Stimulated activated naive CD8-positive, alpha-beta T cell treated with anti-CD3 and anti-CD28 coated beads, Interleukin-15, amount 100 ng/mL, for 72 hours (primary cell): ENCODE measurements around the gene LSR.

Source experiments
- ATAC-seq: fragments of 150-1000 bp; cut with Tn5 transposase; 2 replicates; pipeline ENCODE4 v1.10.0; 2021; ENCODE audit warnings: mild to moderate bottlenecking, moderate library complexity
- DNase-seq, 2 donors: peaks; one replicate each; pipeline ENCODE4 v3.0.0; 2021 to 2022
- H3K27ac Mint-ChIP-seq, 2 donors: one replicate each; pipeline ENCODE4 v1.8.0; 2022; ENCODE audit warnings: mild to moderate bottlenecking in 2 of 2, mixed read lengths in 2 of 2, moderate library complexity in 2 of 2
- H3K27me3 Mint-ChIP-seq: one replicate; pipeline ENCODE4 v1.8.0; 2022; ENCODE audit warnings: mixed read lengths
- H3K4me1 Mint-ChIP-seq: one replicate; pipeline ENCODE4 v1.8.0; 2022; ENCODE audit warnings: mild to moderate bottlenecking, mixed read lengths
- H3K4me3 Mint-ChIP-seq, 2 donors: one replicate each; pipeline ENCODE4 v1.8.0; 2022; ENCODE audit warnings: mild to moderate bottlenecking in 2 of 2, mixed read lengths in 2 of 2, moderate library complexity in 1 of 2
- H3K9me3 Mint-ChIP-seq, 2 donors: one replicate each; pipeline ENCODE4 v1.8.0; 2022; ENCODE audit warnings: mixed read lengths in 2 of 2

Gene LSR

DNA sequence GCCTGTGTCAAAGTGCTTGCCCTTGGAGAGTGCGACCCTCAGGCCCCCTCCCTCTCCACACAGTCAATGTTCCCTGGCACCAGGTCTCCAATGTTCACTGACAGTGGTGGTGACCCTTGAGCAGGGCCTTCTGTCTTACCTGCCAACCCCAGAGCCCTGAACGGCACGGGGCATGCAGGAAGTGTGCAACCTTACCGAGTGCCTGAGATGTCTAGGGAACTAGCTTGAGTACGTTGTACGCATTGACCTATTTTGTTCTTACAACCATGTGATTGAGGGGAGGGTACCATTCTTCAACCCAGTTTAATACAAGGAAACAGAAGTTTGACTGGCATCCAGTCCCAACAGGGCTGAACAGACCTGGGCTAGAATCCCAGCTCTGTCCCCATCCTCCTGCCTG, 56.4 kb downstream of the LSR start:
- H3K9me3 Mint-ChIP-seq, result no peaks in the 10 kb centered on the region
- H3K4me1 Mint-ChIP-seq, result peaks cover 6% of the 10 kb centered on the region
- DNase-seq, result no peak
- H3K27me3 Mint-ChIP-seq, result peaks cover 23% of the 10 kb centered on the region
- ATAC-seq, result no peak
- H3K4me3 Mint-ChIP-seq, result no peak overlapping the region
- no peak overlapping the region for H3K27ac Mint-ChIP-seq

DNA sequence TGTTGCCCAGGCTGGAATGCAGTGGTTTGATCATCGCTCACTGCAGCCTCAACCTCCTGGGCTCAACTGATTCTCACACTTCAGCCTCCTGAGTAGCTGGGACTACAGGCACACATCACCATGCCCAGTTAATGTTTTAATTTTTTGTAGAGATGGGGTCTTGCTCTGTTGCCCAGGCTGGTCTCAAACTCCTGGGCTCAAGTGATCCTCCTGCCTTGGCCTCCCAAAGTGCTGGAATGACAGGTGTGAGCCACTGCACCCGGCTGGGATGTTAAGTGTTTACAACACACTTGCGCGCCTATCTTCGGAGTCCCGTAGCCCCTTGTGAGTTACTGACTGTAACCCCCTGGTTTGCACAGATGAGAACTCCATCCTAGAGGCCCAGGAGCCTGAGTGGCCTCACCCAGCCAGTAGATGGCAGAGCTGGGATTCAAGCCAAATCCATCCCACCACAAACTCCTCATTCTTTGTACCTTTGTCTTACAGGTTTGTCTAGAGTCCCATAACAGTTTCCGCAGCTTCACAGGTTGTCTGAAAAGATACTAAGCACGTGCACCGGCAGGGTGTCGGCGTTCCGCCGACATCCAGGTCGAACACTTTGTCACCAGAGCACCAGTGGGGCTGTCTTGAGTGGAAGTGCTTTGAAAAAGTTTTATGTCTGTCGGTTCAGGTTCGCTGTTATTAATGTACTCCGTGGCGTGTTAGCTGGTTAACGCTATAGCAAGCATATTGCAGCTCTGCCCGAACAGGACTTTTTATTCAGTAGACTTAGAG, 57.9 kb downstream of the LSR start:
- ATAC-seq (peak; percentile 59), DNase-seq (no peak)
- Mint-ChIP-seq H3K4me3 (no peak overlapping the region), H3K4me1 (peaks cover 12% of the 10 kb centered on the region), H3K27me3 (peaks cover 29% of the 10 kb centered on the region), H3K27ac (peak overlapping the region in 1 of 2 donors; percentile 42), H3K9me3 (no peaks in the 10 kb centered on the region)

DNA sequence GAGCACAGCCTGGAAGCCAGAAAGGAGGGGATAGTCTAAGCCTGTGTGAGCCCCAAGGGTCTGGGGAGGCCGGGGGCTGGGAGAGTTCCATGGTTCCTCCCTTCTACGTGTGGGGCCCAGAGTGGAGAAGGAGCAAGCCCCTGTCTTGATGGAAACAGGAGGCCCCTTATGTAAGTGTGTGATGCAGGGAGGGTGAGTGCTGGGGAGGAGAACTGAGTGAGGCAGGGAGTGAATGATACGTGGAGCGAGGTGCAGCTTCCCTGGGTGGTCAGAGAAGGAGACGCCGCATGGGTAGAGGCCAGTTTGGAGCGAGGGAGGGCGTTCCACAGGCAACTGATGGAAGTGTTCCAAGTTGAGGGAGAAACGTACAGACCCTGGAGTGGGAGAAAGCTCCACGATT, 59.1 kb downstream of the LSR start:
- H3K27ac Mint-ChIP-seq, result peak overlapping the region in 1 of 2 donors; percentile 1
- H3K9me3 Mint-ChIP-seq, result no peaks in the 10 kb centered on the region
- peaks cover 32% of the 10 kb centered on the region for H3K27me3 Mint-ChIP-seq
- DNase-seq (no peak), ATAC-seq (no peak)
- H3K4me3 Mint-ChIP-seq, result no peak overlapping the region
- peaks cover 12% of the 10 kb centered on the region for H3K4me1 Mint-ChIP-seq

DNA sequence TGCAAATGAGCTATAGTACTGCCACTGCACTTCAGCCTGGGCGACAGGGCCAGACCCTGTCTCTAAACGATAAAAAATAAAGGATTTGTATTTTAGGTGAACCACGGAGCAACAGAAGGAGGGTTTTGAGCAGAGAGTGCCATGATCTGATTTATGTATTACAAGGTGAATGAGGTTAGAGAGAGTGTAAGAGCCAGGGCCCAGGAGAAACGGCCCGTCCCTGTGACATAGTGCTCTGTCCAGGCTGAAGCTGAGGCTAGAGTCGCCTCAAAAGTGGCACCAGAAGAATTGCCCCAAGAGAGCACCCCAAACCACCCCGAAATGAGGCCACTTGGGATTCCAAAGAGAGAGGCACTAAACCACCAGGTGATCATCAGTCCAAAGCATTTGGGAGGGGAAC, 60.1 kb downstream of the LSR start:
- H3K27me3 Mint-ChIP-seq, result peaks cover 32% of the 10 kb centered on the region
- H3K4me1 Mint-ChIP-seq, result peaks cover 12% of the 10 kb centered on the region
- ATAC-seq (no peak), DNase-seq (no peak)
- no peak overlapping the region for H3K4me3 Mint-ChIP-seq
- no peak overlapping the region for H3K27ac Mint-ChIP-seq
- H3K9me3 Mint-ChIP-seq, result no peaks in the 10 kb centered on the region

DNA sequence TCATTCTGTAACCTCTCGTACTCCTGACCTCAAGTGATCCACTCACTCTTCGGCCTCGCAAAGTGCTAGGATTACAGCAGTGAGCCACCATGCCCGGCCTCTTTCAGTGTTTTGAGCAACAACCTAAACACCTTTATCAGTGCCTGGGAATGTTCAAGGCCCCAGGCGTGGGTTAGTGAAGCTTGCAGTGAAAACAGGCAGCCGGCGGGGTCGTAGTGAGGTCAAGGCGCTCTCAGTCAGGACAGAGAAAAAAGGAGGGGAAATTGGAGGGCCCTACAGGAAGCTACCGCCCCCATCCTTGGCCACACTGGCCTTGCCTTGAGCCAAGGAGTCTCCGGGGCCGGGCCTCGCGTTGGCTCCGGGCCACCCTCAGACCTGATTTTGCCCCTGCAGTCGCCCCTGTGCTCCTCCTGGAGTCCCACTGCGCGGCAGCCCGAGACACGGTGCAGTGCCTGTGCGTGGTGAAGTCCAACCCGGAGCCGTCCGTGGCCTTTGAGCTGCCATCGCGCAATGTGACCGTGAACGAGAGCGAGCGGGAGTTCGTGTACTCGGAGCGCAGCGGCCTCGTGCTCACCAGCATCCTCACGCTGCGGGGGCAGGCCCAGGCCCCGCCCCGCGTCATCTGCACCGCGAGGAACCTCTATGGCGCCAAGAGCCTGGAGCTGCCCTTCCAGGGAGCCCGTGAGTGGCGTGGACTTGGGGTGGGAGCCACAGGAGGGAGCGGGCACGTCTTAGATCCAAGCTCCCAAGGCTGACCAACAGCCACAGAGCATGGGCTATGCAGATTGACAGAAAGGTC, 60.9 kb downstream of the LSR start:
- Mint-ChIP-seq H3K9me3 (no peaks in the 10 kb centered on the region), H3K4me3 (no peak overlapping the region), H3K4me1 (peaks cover 12% of the 10 kb centered on the region), H3K27me3 (peaks cover 31% of the 10 kb centered on the region), H3K27ac (no peak overlapping the region)
- DNase-seq, result no peak
- ATAC-seq, result no peak

DNA sequence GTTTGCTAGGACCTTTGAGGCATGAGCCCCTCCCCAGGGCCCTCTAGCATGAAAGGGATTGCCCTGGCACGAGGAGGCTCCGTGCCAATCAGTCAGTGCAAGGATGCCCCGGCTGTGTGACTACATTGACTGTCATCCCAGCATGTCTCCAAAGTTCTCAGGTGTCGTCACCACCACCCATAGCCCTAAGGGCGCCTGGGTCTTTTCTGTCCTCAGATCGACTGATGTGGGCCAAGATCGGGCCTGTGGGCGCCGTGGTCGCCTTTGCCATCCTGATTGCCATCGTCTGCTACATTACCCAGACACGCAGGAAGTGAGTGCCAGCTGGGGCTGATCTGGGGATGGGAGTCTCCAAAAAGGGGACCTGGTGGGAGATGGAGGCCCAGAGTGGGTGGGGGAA, 61.5 kb downstream of the LSR start:
- no peak overlapping the region for H3K4me3 Mint-ChIP-seq
- ATAC-seq (peak; percentile 50), DNase-seq (no peak)
- no peaks in the 10 kb centered on the region for H3K9me3 Mint-ChIP-seq
- H3K27me3 Mint-ChIP-seq, result peaks cover 25% of the 10 kb centered on the region
- H3K4me1 Mint-ChIP-seq, result peaks cover 12% of the 10 kb centered on the region
- peak overlapping the region; percentile 14 to 48 for H3K27ac Mint-ChIP-seq

DNA sequence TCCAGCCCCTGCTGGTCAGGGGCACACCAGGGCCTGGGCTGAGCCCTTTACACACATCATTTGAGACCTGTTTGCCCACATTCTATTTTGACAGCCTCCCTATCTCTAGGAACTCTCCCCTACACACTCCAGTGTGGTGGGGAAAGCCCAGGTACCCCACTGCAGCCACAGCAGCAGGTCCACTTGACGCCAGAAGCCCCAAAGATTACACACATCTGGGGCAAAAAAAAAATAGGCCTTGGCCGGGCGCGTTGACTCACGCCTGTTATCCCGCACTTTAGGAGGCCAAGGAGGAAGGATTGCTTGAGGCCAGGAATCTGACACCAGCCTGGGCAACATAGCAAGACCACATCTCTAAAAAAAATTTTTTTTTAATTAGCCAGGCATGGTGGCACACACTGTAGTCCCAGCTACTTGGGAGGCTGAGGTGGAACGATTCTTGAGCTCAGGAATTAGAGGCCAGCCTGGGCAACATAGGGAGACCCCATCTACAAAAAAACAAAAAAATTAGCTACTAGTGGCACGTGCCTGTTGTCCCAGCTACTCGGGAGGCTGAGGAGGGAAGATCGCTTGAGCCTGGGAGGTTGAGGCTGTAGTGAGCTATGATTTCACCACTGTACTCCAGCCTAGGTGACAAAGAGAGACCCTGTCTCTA, 62.1 kb downstream of the LSR start:
- no peak for DNase-seq
- H3K27ac Mint-ChIP-seq, result peak overlapping the region in 1 of 2 donors; percentile 42
- peaks cover 12% of the 10 kb centered on the region for H3K4me1 Mint-ChIP-seq
- no peaks in the 10 kb centered on the region for H3K9me3 Mint-ChIP-seq
- peak; percentile 15 for ATAC-seq
- no peak overlapping the region for H3K4me3 Mint-ChIP-seq
- H3K27me3 Mint-ChIP-seq, result peaks cover 25% of the 10 kb centered on the region

DNA sequence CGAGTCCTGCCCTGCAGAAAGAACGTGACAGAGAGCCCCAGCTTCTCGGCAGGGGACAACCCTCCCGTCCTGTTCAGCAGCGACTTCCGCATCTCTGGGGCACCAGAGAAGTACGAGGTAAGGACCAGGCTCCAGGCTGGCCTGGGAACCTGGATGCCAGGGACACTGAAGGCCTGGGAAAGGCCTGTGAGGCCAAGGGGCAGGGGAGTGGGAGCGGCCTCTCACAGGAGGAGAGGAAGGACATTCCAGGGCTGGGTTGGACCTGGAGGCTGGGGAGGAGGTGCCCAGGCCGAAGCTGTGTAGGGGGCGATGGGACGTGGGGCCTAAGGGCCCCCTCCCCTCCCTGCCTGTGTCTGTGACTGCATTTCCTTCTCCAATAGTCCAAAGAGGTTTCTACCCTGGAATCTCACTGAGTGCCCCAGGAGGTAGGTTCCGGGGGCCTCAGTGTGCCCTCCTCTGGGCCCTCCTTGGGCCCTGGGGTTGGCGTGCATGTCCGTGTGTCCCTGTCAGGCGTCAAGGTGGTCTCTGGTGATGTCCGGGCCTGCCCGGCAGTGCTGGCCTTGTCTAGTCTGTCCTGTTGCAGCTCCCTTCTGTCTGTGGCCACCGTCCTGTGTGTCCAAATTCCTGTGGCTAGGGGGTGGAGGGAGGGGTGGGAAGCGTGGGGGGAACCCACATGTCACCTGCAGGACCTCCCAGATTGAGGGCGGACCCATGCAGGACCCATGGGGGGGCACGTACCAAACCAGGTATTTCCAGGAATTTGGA, 63.3 kb downstream of the LSR start:
- peaks cover 6% of the 10 kb centered on the region for H3K4me1 Mint-ChIP-seq
- DNase-seq, result no peak
- peaks cover 25% of the 10 kb centered on the region for H3K27me3 Mint-ChIP-seq
- no peak for ATAC-seq
- H3K27ac Mint-ChIP-seq, result no peak overlapping the region
- H3K9me3 Mint-ChIP-seq, result no peaks in the 10 kb centered on the region
- H3K4me3 Mint-ChIP-seq, result no peak overlapping the region

DNA sequence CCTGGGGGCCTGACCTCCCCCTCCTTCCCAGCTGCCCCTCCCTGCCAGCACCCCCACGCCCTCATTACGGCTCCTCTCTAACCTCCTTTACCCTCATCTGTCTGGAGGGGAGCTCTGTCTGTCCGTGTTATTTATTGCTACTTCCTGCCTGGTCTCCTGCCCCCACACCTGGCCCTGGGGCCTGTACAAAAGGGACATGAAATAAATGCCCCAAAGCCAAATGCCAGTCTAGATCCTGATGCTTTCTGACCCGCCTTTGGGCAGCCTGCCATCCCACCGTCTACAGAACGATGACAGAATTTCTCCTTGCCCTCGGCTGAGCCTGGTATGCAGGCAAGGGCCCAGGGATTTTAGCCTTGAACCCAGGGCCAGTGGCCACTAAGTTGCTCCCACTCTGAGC, 64.8 kb downstream of the LSR start:
- no peak for ATAC-seq
- no peak for DNase-seq
- Mint-ChIP-seq H3K27ac (no peak overlapping the region), H3K27me3 (peaks cover 17% of the 10 kb centered on the region), H3K9me3 (no peaks in the 10 kb centered on the region), H3K4me1 (peaks cover 10% of the 10 kb centered on the region), H3K4me3 (no peak overlapping the region)

DNA sequence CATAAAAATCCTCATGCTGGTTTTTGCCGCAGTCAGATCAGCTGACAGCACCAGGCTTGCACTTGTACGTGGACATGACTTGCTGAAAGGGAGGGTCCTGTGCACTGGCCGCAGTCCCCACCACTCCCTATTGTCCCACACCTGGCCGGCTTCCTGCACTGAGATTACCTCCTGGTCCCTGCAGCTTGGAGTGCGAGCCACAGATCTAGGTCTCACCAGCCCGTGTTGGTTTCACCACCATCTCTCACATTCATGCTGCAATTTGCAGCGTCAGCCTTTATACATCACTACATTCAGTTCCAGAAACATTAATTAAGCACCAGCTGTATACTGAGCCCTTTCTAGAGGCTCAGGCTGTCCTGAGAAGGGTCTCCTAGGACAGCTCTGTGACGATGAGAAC, 65.2 kb downstream of the LSR start:
- peaks cover 14% of the 10 kb centered on the region for H3K4me1 Mint-ChIP-seq
- H3K27me3 Mint-ChIP-seq, result peaks cover 17% of the 10 kb centered on the region
- DNase-seq (no peak), ATAC-seq (no peak)
- no peaks in the 10 kb centered on the region for H3K9me3 Mint-ChIP-seq
- no peak overlapping the region for H3K4me3 Mint-ChIP-seq
- no peak overlapping the region for H3K27ac Mint-ChIP-seq

DNA sequence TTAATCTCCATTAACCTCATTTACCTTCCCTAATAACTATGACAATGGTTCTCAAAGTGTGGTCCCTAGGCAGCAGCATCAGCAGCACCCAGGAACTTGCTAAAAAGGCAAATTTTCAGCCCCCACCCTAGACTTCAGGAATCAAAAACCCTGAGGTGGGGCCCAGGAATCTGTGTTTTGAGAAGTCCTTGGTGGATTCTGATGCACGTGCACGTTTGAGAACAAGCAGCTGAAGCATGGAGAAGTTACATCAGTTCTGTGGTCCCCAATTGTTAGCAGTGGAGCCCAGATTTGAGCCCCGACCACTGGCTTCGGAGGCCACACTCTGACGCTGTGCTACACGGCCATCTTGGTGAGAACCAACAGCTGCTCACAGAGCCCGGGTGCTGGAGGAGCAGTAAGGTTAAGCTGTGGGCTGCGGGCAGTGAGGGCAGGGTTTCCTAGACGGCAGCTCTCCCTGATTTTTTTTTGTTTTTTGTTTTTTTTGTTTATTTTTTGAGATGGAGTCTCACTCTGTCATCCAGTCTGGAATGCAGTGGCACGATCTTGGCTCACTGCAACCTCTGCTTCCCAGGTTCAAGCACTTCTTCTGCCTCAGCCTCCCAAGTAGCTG, 66.2 kb downstream of the LSR start:
- no peaks in the 10 kb centered on the region for H3K9me3 Mint-ChIP-seq
- no peak for DNase-seq
- H3K27ac Mint-ChIP-seq, result no peak overlapping the region
- peaks cover 12% of the 10 kb centered on the region for H3K27me3 Mint-ChIP-seq
- no peak overlapping the region for H3K4me3 Mint-ChIP-seq
- ATAC-seq, result no peak
- peaks cover 18% of the 10 kb centered on the region for H3K4me1 Mint-ChIP-seq

DNA sequence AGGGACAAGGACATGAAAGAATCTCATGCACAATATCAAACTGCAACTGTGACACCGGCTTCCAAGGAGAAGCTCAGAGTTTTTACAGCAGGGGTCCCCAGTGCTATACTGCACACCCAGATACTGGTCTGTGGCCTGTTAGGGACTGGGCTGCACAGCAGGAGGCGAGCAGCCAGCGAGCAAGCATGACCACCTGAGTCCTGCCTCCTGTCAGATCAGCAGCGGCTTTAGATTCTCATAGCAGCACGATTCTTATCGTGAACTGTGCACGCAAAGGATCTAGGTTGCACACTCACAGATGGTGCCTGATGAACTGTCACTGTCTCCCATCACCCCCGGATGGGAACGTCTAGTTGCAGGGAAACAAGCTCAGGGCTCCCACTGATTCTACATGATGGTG, 67.1 kb downstream of the LSR start:
- no peak overlapping the region for H3K27ac Mint-ChIP-seq
- H3K9me3 Mint-ChIP-seq, result no peaks in the 10 kb centered on the region
- ATAC-seq (no peak), DNase-seq (no peak)
- peaks cover 21% of the 10 kb centered on the region for H3K27me3 Mint-ChIP-seq
- H3K4me3 Mint-ChIP-seq, result no peak overlapping the region
- H3K4me1 Mint-ChIP-seq, result peaks cover 11% of the 10 kb centered on the region

DNA sequence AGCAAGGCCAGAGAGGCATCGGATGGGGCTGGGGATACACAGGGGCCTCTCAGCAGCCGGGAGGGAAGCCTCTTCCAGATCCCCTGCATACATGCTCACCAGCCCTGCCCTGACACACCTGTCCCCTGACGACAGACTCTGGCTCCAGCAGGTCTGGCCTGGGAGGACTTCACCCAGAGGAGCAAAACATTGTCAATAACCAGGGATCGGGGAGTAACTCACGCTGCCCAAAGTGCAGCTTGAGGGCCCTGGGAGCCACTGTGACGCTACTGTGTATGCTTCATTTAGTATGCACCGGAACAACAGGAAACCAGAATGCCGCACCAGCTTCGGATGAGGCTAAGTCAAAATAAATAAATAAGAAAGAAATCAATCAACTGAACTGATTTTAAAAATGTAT, 67.8 kb downstream of the LSR start:
- no peak overlapping the region for H3K4me3 Mint-ChIP-seq
- H3K27me3 Mint-ChIP-seq, result peaks cover 21% of the 10 kb centered on the region
- no peaks in the 10 kb centered on the region for H3K9me3 Mint-ChIP-seq
- H3K4me1 Mint-ChIP-seq, result peaks cover 11% of the 10 kb centered on the region
- H3K27ac Mint-ChIP-seq, result peak overlapping the region in 1 of 2 donors; percentile 40
- DNase-seq, result no peak
- no peak for ATAC-seq
